GM23338 (cell line): ENCODE results near the gene TXNDC2. TPM values are rescaled to one million over a fixed set of nuclear protein-coding genes. Genes with fewer than 3 reads are reported as not detected.

Experiments used
- ATAC-seq: fragments of 200-7000 bp; cut with Tn5 transposase; 3 replicates; pipeline ENCODE4 v1.9.1; 2020
- DNase-seq: peaks from one replicate; pipeline ENCODE4 v3.0.0-alpha.2; 2015; ENCODE audit warnings: low spot score
- H2AFZ ChIP-seq: fragments of 200-600 bp; sonication (generic); 2 replicates; pipeline ENCODE4 v1.8.0; 2016; ENCODE audit warnings: antibody characterized with exemption, mild to moderate bottlenecking, moderate library complexity
- H3F3A ChIP-seq: fragments of 200-600 bp; sonication (generic); replicated peaks from 2 replicates; pipeline ENCODE4 v1.8.0; 2017; ENCODE audit warnings: antibody characterized with exemption, mixed run types, low read depth
- H3K27ac ChIP-seq: fragments of 200-600 bp; sonication (generic); 2 replicates; pipeline ENCODE4 v1.6.1; 2016; ENCODE audit warnings: low read depth
- H3K27me3 ChIP-seq: fragments of 200-600 bp; sonication (generic); 2 replicates; pipeline ENCODE4 v1.8.0; 2016; ENCODE audit warnings: mild to moderate bottlenecking, mixed run types, moderate library complexity; ENCODE audit not compliant: insufficient read depth
- H3K36me3 ChIP-seq: fragments of 200-600 bp; sonication (generic); 2 replicates; pipeline ENCODE4 v1.8.0; 2016; ENCODE audit warnings: mild to moderate bottlenecking; ENCODE audit not compliant: insufficient read depth
- H3K4me1 ChIP-seq: fragments of 200-600 bp; sonication (generic); 2 replicates; pipeline ENCODE4 v1.8.0; 2016; ENCODE audit warnings: mild to moderate bottlenecking, moderate library complexity; ENCODE audit not compliant: insufficient read depth
- H3K4me2 ChIP-seq: fragments of 200-600 bp; sonication (generic); 2 replicates; pipeline ENCODE4 v1.7.1; 2017; ENCODE audit warnings: mixed run types
- H3K4me3 ChIP-seq: fragments of 200-600 bp; sonication (generic); 2 replicates; pipeline ENCODE4 v1.6.1; 2016; ENCODE audit warnings: mixed run types
- H3K79me2 ChIP-seq: fragments of 200-600 bp; sonication (generic); replicated peaks from 2 replicates; pipeline ENCODE4 v1.8.0; 2017; ENCODE audit warnings: mild to moderate bottlenecking; ENCODE audit not compliant: insufficient read depth
- H3K9me2 ChIP-seq: fragments of 200-600 bp; sonication (generic); 2 replicates; pipeline ENCODE4 v1.8.0; 2017; ENCODE audit not compliant: insufficient read depth
- H4K20me1 ChIP-seq: fragments of 200-600 bp; sonication (generic); replicated peaks from 2 replicates; pipeline ENCODE4 v1.8.0; 2017; ENCODE audit warnings: mild to moderate bottlenecking; ENCODE audit not compliant: insufficient read depth
- H3K27ac Mint-ChIP-seq: 2 replicates; pipeline ENCODE4 v1.8.0; 2020; ENCODE audit warnings: inconsistent platforms, mild to moderate bottlenecking, moderate library complexity, mixed read lengths
- H3K27me3 Mint-ChIP-seq: 3 replicates; pipeline ENCODE4 v1.8.0; 2022; ENCODE audit warnings: low read depth, mild to moderate bottlenecking, moderate library complexity, mixed read lengths, inconsistent platforms; ENCODE audit not compliant: insufficient read depth, poor library complexity
- H3K36me3 Mint-ChIP-seq: 3 replicates; pipeline ENCODE4 v1.8.0; 2021; ENCODE audit warnings: low read depth, mild to moderate bottlenecking, inconsistent platforms, moderate library complexity, mixed read lengths
- H3K4me1 Mint-ChIP-seq: 3 replicates; pipeline ENCODE4 v1.8.0; 2020; ENCODE audit warnings: mild to moderate bottlenecking, inconsistent platforms, mixed read lengths
- H3K4me3 Mint-ChIP-seq: 3 replicates; pipeline ENCODE4 v1.8.0; 2021; ENCODE audit warnings: moderate library complexity, mild to moderate bottlenecking, inconsistent platforms, mixed read lengths
- H3K9me3 Mint-ChIP-seq: 3 replicates; pipeline ENCODE4 v1.8.0; 2020; ENCODE audit warnings: moderate library complexity, mild to moderate bottlenecking, inconsistent platforms, mixed read lengths
- CREB1 ChIP-seq: fragments of 250-450 bp; sonication (Bioruptor Pico); IDR thresholded peaks from 2 replicates; pipeline ENCODE4 v1.5.0; 2020; ENCODE audit warnings: low read depth, mild to moderate bottlenecking, moderate library complexity
- CTCF ChIP-seq, 2 experiments: fragments of 200-600 bp in 1 of 2; sonication (generic) in 1 of 2; conservative IDR thresholded peaks; 2 replicates each; pipeline versions ENCODE4 v1.5.1 to v1.6.1; 2016 to 2017; ENCODE audit warnings: antibody characterized with exemption in 2 of 2, low read depth in 2 of 2, mild to moderate bottlenecking in 2 of 2, moderate library complexity in 1 of 2
- ETS1 ChIP-seq: IDR thresholded peaks from 2 replicates; pipeline ENCODE4 v1.6.1; 2016; ENCODE audit warnings: antibody characterized with exemption
- EZH2 ChIP-seq: fragments of 200-600 bp; sonication (generic); IDR thresholded peaks from one replicate; pipeline ENCODE4 v1.8.0; 2017; ENCODE audit warnings: antibody characterized with exemption, mild to moderate bottlenecking, low read depth; ENCODE audit not compliant: unreplicated experiment
- EZH2phosphoT487 ChIP-seq: fragments of 200-600 bp; sonication (generic); IDR thresholded peaks from one replicate; pipeline ENCODE4 v1.8.1; 2018; ENCODE audit warnings: antibody characterized with exemption; ENCODE audit not compliant: unreplicated experiment
- JUNB ChIP-seq: IDR thresholded peaks from one replicate; pipeline ENCODE4 v1.6.1; 2016; ENCODE audit warnings: antibody characterized with exemption; ENCODE audit not compliant: unreplicated experiment
- NANOG ChIP-seq: IDR thresholded peaks from 2 replicates; pipeline ENCODE4 v1.6.1; 2016; ENCODE audit warnings: antibody characterized with exemption, borderline replicate concordance
- POLR2AphosphoS5 ChIP-seq: IDR thresholded peaks from 2 replicates; pipeline ENCODE4 v1.6.1; 2016; ENCODE audit warnings: antibody characterized with exemption, low read depth
- REST ChIP-seq: IDR thresholded peaks from one replicate; pipeline ENCODE4 v1.6.1; 2018; ENCODE audit warnings: antibody characterized with exemption; ENCODE audit not compliant: unreplicated experiment
- STAT1 ChIP-seq: IDR thresholded peaks from one replicate; pipeline ENCODE4 v1.6.1; 2016; ENCODE audit warnings: antibody characterized with exemption; ENCODE audit not compliant: unreplicated experiment
- ZNF114 ChIP-seq: fragments of 250-450 bp; sonication (Bioruptor Pico); IDR thresholded peaks from 2 replicates; pipeline ENCODE4 v1.5.0; 2020; ENCODE audit warnings: mild to moderate bottlenecking, moderate library complexity
- ZNF331 ChIP-seq: fragments of 250-450 bp; sonication (Bioruptor Pico); IDR thresholded peaks from 2 replicates; pipeline ENCODE4 v1.5.0; 2020; ENCODE audit warnings: low read depth, mild to moderate bottlenecking, moderate library complexity
- ZNF462 ChIP-seq: fragments of 250-450 bp; sonication (Bioruptor Pico); IDR thresholded peaks from 2 replicates; pipeline ENCODE4 v1.5.0; 2020; ENCODE audit warnings: mild to moderate bottlenecking, moderate library complexity
- polyA plus RNA-seq: library from polyadenylated mRNA; unstranded; fragments of >200 nt; fragmentation: Nextera tagmentation; extraction: Ambion mirVana; gene quantifications from 2 replicates; pipeline ENCODE4 v1.2.1, GENCODE V29; 2016
- total RNA-seq: library from RNA; depleted of rRNA; stranded (reverse); fragments of >200 nt; shearing (Covaris generic); gene quantifications from 2 replicates; pipeline ENCODE4 v1.2.3, GENCODE V29; 2014

The TXNDC2 gene
- total and polyA plus RNA-seq, 2 experiments from 2014 or later, result 0.16 TPM; not detected in 1

- H3F3A ChIP-seq, result no peaks in the 10 kb centered on the region
- peaks cover 43% of the 10 kb centered on the region for H4K20me1 ChIP-seq
- Mint-ChIP-seq H3K36me3 (peaks cover 3% of the 10 kb centered on the region; the same call in 1 of the 3 replicates), H3K4me3 (no peak overlapping the region), H3K27ac (no peak overlapping the region), H3K27me3 (no peaks in the 10 kb centered on the region), H3K9me3 (no peaks in the 10 kb centered on the region), H3K4me1 (peaks cover 20% of the 10 kb centered on the region)
- peaks cover 60% of the 10 kb centered on the region for H3K4me1 ChIP-seq
- H3K9me2 ChIP-seq, result no peaks in the 10 kb centered on the region
- H3K4me3 ChIP-seq, result 0 out of 2 replicates have a peak overlapping the region, but pooled peaks have one; percentile 84
- H3K27me3 ChIP-seq, result no peaks in the 10 kb centered on the region
- peaks cover 72% of the 10 kb centered on the region for H3K79me2 ChIP-seq
- DNase-seq (no peak), ATAC-seq (no peak)
- TF ChIP-seq NANOG, result no peak
- no peak for TF ChIP-seq EZH2phosphoT487
- no peak for TF ChIP-seq JUNB
- no peak for TF ChIP-seq EZH2
- TF ChIP-seq ZNF331 (CRISPR knock-in tag), result no peak
- no peak for TF ChIP-seq ETS1
- TF ChIP-seq ZNF114, result no peak
- TF ChIP-seq STAT1, result no peak
- no peak for TF ChIP-seq POLR2AphosphoS5
- TF ChIP-seq CTCF (conservative IDR thresholded peaks at IDR 0.05; ENCODE audit: low read depth in 2 of 2), result no peak
- TF ChIP-seq CREB1 (CRISPR knock-in tag), result no peak
- no peak for TF ChIP-seq REST
- TF ChIP-seq ZNF462 (CRISPR knock-in tag), result no peak
- no peak overlapping the region for H3K27ac ChIP-seq
- peak overlapping the region; percentile 98 for H3K4me2 ChIP-seq
- H2AFZ ChIP-seq, result no peak overlapping the region
- no peaks in the 10 kb centered on the region for H3K36me3 ChIP-seq
Observed at GRCh38 chr18:9916808-9917207, 31.0 kb downstream of the TXNDC2 start.
